Type B pancreatic cell (in vitro differentiated cells): ENCODE data around the gene ODF2. TPM values are rescaled to one million over a fixed set of nuclear protein-coding genes. Genes with fewer than 3 reads are reported as not detected.

Experiments
- DNase-seq: peaks from one replicate; pipeline ENCODE4 v3.0.0; 2021; ENCODE audit warnings: mixed read lengths; ENCODE audit not compliant: unreplicated experiment; ENCODE audit errors: extremely low spot score
- H3K27ac Mint-ChIP-seq: 2 replicates; pipeline ENCODE4 v1.8.0; 2021; ENCODE audit warnings: mild to moderate bottlenecking, mixed read lengths
- H3K27me3 Mint-ChIP-seq: 2 replicates; pipeline ENCODE4 v1.8.0; 2021; ENCODE audit warnings: mixed read lengths
- H3K36me3 Mint-ChIP-seq: 2 replicates; pipeline ENCODE4 v1.8.0; 2021; ENCODE audit warnings: mixed read lengths
- H3K4me1 Mint-ChIP-seq: one replicate; pipeline ENCODE4 v1.8.0; 2021; ENCODE audit warnings: mixed read lengths; ENCODE audit not compliant: unreplicated experiment
- H3K4me3 Mint-ChIP-seq: 2 replicates; pipeline ENCODE4 v1.8.0; 2021; ENCODE audit warnings: mild to moderate bottlenecking, mixed read lengths
- H3K9me3 Mint-ChIP-seq: 2 replicates; pipeline ENCODE4 v1.8.0; 2021; ENCODE audit warnings: mixed read lengths
- CTCF ChIP-seq: fragments of 200-600 bp; sonication (generic); conservative IDR thresholded peaks from 2 replicates; pipeline ENCODE4 v1.5.0; 2021; ENCODE audit warnings: antibody characterized with exemption, mild to moderate bottlenecking
- total RNA-seq: library from RNA; stranded (reverse); gene quantifications from 2 replicates; pipeline ENCODE4 v1.2.1, GENCODE V29; 2021; ENCODE audit warnings: low replicate concordance

The ODF2 gene
- total RNA-seq, 1 donor from 2014 or later, result 59.1 TPM

DNA sequence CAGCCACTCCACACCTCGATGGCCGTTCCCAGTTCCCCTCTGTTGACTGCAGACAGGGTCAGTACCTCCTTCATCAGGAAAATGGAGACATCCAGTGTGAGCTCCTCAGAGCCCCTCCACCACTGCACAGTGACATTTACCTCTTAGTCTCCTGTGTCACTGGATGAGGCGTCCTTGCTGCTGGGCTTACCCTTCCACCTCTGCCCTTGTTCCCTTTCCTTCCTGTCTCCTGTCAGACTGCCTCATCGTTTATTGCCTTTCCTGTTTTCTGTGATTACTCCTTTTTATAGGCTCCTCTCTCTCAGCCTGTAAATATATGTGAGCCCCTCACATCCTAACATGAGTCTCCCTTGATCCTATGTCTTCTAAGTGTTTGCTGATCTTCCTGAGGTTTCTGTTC is 73.4 kb downstream of the ODF2 start:
- Mint-ChIP-seq H3K36me3 (peaks cover 20% of the 10 kb centered on the region), H3K27ac (no peak overlapping the region), H3K27me3 (no peaks in the 10 kb centered on the region), H3K9me3 (no peaks in the 10 kb centered on the region), H3K4me3 (no peak overlapping the region), H3K4me1 (no peaks in the 10 kb centered on the region)
- TF ChIP-seq CTCF, result no peak
- DNase-seq, result no peak

DNA sequence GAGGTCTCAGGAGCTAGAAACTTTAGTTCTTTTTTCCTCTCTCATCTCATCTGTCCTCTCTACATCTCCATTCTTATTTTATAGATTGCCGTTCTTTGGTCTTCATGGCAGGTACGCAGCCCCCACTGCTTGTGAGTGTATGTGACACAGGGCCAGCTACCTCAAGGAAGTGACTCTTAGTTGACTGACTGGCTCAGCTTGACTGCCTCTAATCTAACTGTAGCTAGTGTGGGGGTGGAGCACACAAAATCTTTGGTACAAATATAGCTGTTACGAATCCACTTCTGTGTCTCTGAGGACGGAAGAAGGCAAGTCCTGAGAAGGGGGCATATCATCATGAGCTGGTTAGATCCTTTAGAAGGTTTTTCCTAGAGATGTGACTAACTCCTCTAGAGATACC is 76.8 kb downstream of the ODF2 start:
- no peaks in the 10 kb centered on the region for H3K27me3 Mint-ChIP-seq
- peaks cover 22% of the 10 kb centered on the region for H3K36me3 Mint-ChIP-seq
- no peaks in the 10 kb centered on the region for H3K9me3 Mint-ChIP-seq
- TF ChIP-seq CTCF, result no peak
- H3K4me3 Mint-ChIP-seq, result no peak overlapping the region
- no peak overlapping the region for H3K27ac Mint-ChIP-seq
- no peaks in the 10 kb centered on the region for H3K4me1 Mint-ChIP-seq
- no peak for DNase-seq

DNA sequence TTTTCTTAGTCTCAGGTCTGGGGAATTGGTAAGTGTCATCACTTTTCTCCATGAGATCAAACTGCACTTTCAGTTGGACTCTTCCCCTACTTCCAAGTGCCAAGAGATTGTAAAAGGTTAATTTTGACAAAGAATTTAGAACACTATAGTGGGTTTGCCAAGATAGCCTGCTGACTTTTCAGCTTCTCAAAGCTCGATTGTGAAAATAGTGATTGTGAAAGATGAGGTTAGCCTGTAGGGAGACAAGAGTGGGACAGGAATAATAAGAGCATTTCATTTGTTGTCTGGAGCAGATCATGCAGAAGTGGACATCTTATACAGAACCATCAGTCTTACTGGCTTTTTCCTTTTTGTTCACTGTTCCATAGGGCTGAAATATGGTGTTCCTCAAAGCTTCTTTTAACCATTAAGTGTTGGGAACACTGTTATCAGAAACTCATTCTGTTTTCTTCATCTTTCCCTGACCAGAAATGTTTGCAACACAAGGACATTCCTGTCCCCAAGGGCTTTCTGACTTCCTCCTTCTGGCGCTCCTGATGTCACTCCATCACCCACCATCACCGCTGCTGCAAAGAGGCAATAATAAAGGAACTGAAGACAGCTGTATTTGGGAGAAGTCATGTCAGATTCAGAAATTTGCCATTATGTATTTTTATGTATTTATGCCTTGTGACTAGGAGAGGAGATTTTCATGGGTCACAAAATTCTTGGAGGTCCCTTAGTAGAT is 85.0 kb downstream of the ODF2 start:
- no peak for TF ChIP-seq CTCF
- no peaks in the 10 kb centered on the region for H3K4me1 Mint-ChIP-seq
- no peak overlapping the region for H3K4me3 Mint-ChIP-seq
- H3K36me3 Mint-ChIP-seq, result peaks cover 26% of the 10 kb centered on the region
- H3K27me3 Mint-ChIP-seq, result no peaks in the 10 kb centered on the region
- no peak overlapping the region for H3K27ac Mint-ChIP-seq
- no peak for DNase-seq
- no peaks in the 10 kb centered on the region for H3K9me3 Mint-ChIP-seq

DNA sequence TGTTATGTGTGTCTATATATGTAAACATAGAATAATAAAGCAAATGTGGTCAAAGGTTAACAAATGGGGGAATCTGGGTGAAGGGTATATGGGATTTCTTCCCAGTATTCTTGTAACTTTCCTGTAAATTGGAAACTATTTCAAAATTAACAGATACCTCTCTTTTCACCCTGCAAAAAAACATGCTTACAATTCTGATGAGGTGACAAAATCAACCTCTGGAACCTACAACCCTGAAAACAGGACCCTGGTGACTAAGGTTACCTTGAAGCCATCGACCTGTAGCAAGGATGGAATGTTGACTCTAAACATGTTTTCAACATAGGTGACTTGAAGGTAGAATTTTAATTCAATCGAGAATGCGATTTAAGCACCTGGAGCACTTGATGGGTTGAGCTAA is 90.7 kb downstream of the ODF2 start:
- no peak for DNase-seq
- H3K4me3 Mint-ChIP-seq, result no peak overlapping the region
- H3K36me3 Mint-ChIP-seq, result peaks cover 9% of the 10 kb centered on the region

GRCh38 chr9:128548876-128549275 is 93.1 kb downstream of the ODF2 start:
- Mint-ChIP-seq H3K9me3 (no peaks in the 10 kb centered on the region), H3K4me3 (no peak overlapping the region), H3K36me3 (no peaks in the 10 kb centered on the region), H3K4me1 (peaks cover 12% of the 10 kb centered on the region), H3K27ac (no peak overlapping the region), H3K27me3 (no peaks in the 10 kb centered on the region)
- no peak for DNase-seq
- no peak for TF ChIP-seq CTCF

More for the DNA sequence above, 90.7 kb downstream of the ODF2 start:
- Mint-ChIP-seq H3K9me3 (no peaks in the 10 kb centered on the region), H3K27ac (no peak overlapping the region), H3K27me3 (no peaks in the 10 kb centered on the region), H3K4me1 (peaks cover 12% of the 10 kb centered on the region)
- TF ChIP-seq CTCF, result no peak
